ENCODE data around the gene ABCC9. TPM values are rescaled to one million over a fixed set of nuclear protein-coding genes. Genes with fewer than 3 reads are reported as not detected.

Gene ABCC9
- total RNA-seq = 44.8 TPM

DNA sequence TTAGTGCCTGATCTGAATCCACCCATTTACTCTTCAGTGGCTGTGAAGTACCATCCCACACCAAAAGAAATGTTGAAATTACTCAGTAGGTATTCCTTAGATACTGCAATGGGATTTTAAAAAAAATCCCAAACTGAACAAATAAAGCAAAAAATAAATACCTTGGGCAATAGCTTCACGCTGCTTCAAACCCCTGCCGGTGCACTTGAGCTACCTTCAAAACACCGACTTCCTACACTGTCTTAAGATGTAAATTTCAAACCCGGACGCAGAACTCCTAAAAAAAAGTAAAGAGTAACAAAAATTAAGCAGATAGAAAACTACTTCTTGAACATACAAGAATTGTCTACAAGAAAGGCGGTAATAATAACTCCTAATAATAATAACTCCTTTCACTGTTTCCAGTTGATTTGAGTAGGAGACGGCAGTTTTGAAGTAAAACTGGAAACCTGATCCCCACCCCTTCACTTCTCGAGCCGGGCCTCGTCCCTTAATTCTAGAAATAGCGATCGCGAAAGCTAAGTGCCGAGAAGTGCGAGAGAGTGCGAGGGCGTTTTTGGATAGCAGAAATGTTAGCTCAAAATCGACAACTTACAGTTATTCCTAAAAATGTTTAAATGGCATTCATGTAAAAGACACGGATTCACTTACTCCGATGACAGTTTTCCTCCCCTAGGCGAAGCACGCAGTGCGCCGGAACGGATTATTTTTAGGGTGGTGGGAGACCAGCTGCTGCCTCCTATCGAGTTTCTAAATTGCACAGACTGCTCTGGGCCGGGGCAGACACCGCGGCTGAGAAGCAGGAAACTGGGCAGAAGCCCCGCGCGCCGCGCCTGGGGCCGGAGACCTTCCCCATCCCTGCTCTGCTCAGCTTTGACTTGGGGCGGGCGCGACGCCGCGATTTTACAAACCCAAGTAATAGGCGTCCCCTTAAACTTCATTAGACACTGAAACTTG is at the start of gene ABCC9:
ABCC9 (minus strand) TSS at position 878 of the 957 bp plus-strand sequence. CDS start 4,752 bp downstream, outside the sequence.

DNA sequence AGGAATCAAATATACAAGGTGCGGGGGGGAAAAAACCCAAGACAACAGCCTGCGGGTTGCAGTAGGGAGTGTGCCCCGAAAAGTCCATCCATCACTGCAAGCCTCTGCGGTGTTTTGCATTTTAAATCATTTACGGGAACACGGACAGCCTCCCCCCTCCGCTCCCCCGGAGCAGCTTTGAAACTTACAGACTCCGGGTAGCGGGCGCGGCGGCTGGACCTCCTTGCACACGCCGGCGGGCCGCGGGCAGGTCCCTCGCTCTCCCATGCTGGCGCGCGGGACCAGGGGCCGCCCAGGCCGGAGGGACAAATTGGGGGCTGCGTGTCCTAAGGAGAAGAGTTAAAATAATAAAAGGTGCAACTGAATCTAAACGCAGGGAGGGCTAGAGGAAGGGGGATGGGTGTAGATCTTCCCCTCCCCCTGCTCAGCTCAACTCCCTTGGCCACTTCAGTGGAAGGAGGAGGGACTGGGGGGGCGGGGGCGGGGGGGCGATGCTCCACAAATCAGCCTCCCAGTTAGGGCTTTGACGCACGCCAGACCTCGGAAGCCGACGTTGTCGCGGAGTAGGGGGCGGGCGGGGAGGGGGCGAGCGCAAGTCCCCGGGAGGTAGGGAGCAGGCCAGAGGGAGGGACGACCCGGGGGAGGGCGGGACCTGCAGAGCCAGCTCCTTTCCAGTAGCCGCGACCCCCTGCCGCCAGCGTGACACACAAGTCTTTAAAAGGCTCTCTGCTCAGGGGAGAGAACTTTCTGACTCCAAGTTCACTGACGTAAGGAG is 166.7 kb downstream of the ABCC9 start, which contains the start of gene KCNJ8:
KCNJ8 (minus strand) TSS at position 349 of the 775 bp plus-strand sequence. CDS start 1,090 bp downstream, outside the sequence.

Other genes with a start within 250 kb of the ABCC9 start
- 25.4 TPM for gene KCNJ8, start 166.7 kb downstream of the ABCC9 start, total RNA-seq
- 31.8 TPM for gene CMAS, start 104.8 kb upstream of the ABCC9 start, total RNA-seq

All from camera-type eye (tissue), 1 donor.